ENCODE results near the gene STX3.

The STX3 gene

GRCh38 chr11:59801981-59802638 is 46.9 kb downstream of the STX3 start:
- Histone ChIP-seq H3K27ac (ENCODE audit: low read depth, low read length) (no peak overlapping the region), H3K36me3 (ENCODE audit: control insufficient read depth, low read length) (peaks cover 21% of the 10 kb centered on the region), H3K4me2 (ENCODE audit: low read length) (no peak overlapping the region), H3F3A (ENCODE audit: control insufficient read depth, insufficient read depth) (peaks cover 5% of the 10 kb centered on the region; the same call in 1 of the 2 replicates), H3K9me2 (replicated peaks; ENCODE audit: control insufficient read depth, low read length) (no peaks in the 10 kb centered on the region), H3K4me1 (ENCODE audit: control insufficient read depth, low read length) (no peaks in the 10 kb centered on the region), H3K79me2 (ENCODE audit: control insufficient read depth, low read length) (no peaks in the 10 kb centered on the region), H4K20me1 (ENCODE audit: control insufficient read depth, insufficient read depth, low read depth, low read length) (no peaks in the 10 kb centered on the region; the same call in 1 of the 2 replicates), H3K27me3 (ENCODE audit: control insufficient read depth, low read length) (no peaks in the 10 kb centered on the region), H3K9me3 (ENCODE audit: control insufficient read depth, insufficient read depth, low read length) (no peaks in the 10 kb centered on the region), H3K4me3 (ENCODE audit: low read length) (no peak overlapping the region)
- no peak for TF ChIP-seq CTCF (IDR thresholded peaks at IDR 0.05; ENCODE audit: low read depth, low read length, poor library complexity, severe bottlenecking)
- TF ChIP-seq EZH2phosphoT487 (IDR thresholded peaks at IDR 0.05; ENCODE audit: borderline replicate concordance, low read length) = no peak

GRCh38 chr11:59802639-59803176 is 47.5 kb downstream of the STX3 start:
- Histone ChIP-seq H3K4me3 (ENCODE audit: low read length) (no peak overlapping the region), H3K9me2 (replicated peaks; ENCODE audit: control insufficient read depth, low read length) (no peaks in the 10 kb centered on the region), H3F3A (ENCODE audit: control insufficient read depth, insufficient read depth) (peaks cover 5% of the 10 kb centered on the region; the same call in 1 of the 2 replicates), H3K27me3 (ENCODE audit: control insufficient read depth, low read length) (no peaks in the 10 kb centered on the region), H3K4me2 (ENCODE audit: low read length) (no peak overlapping the region), H4K20me1 (ENCODE audit: control insufficient read depth, insufficient read depth, low read depth, low read length) (no peaks in the 10 kb centered on the region; the same call in 1 of the 2 replicates), H3K36me3 (ENCODE audit: control insufficient read depth, low read length) (peaks cover 27% of the 10 kb centered on the region), H3K79me2 (ENCODE audit: control insufficient read depth, low read length) (no peaks in the 10 kb centered on the region), H3K27ac (ENCODE audit: low read depth, low read length) (no peak overlapping the region), H3K4me1 (ENCODE audit: control insufficient read depth, low read length) (no peaks in the 10 kb centered on the region), H3K9me3 (ENCODE audit: control insufficient read depth, insufficient read depth, low read length) (no peaks in the 10 kb centered on the region)
- no peak for TF ChIP-seq EZH2phosphoT487 (IDR thresholded peaks at IDR 0.05; ENCODE audit: borderline replicate concordance, low read length)
- peak; percentile 60 for TF ChIP-seq CTCF (IDR thresholded peaks at IDR 0.05; ENCODE audit: low read depth, low read length, poor library complexity, severe bottlenecking)

GRCh38 chr11:59804061-59804460 is 48.9 kb downstream of the STX3 start:
- no peak for TF ChIP-seq EZH2phosphoT487 (IDR thresholded peaks at IDR 0.05; ENCODE audit: borderline replicate concordance, low read length)
- no peak for TF ChIP-seq CTCF (IDR thresholded peaks at IDR 0.05; ENCODE audit: low read depth, low read length, poor library complexity, severe bottlenecking)
- H3K27ac ChIP-seq (ENCODE audit: low read depth, low read length) = no peak overlapping the region
- peaks cover 7% of the 10 kb centered on the region for H3K4me1 ChIP-seq (ENCODE audit: control insufficient read depth, low read length)
- peaks cover 12% of the 10 kb centered on the region for H3K79me2 ChIP-seq (ENCODE audit: control insufficient read depth, low read length)
- H4K20me1 ChIP-seq (ENCODE audit: control insufficient read depth, insufficient read depth, low read depth, low read length) = no peaks in the 10 kb centered on the region; the same call in 1 of the 2 replicates
- H3K27me3 ChIP-seq (ENCODE audit: control insufficient read depth, low read length) = no peaks in the 10 kb centered on the region
- no peaks in the 10 kb centered on the region for H3K9me2 ChIP-seq (replicated peaks; ENCODE audit: control insufficient read depth, low read length)
- H3K4me2 ChIP-seq (ENCODE audit: low read length) = no peak overlapping the region
- H3F3A ChIP-seq (ENCODE audit: control insufficient read depth, insufficient read depth) = peaks cover 7% of the 10 kb centered on the region; the same call in 1 of the 2 replicates
- no peaks in the 10 kb centered on the region for H3K9me3 ChIP-seq (ENCODE audit: control insufficient read depth, insufficient read depth, low read length)
- H3K4me3 ChIP-seq (ENCODE audit: low read length) = no peak overlapping the region
- H3K36me3 ChIP-seq (ENCODE audit: control insufficient read depth, low read length) = peaks cover 41% of the 10 kb centered on the region
